HCT116 (cell line): ENCODE data around the gene GCK. TPM values are rescaled to one million over a fixed set of nuclear protein-coding genes. Genes with fewer than 3 reads are reported as not detected.

Source experiments
- ATAC-seq: fragments of 200-7000 bp; cut with Tn5 transposase; 2 replicates; pipeline ENCODE4 v1.9.1; 2020; ENCODE audit warnings: mild to moderate bottlenecking, moderate library complexity
- BruUV-seq: library from RNA; stranded (reverse); fragments of 400-500 nt; replicated peaks from 2 replicates; lab custom pipeline; 2021; lab: Mats Ljungman, UMichigan
- CTCF ChIA-PET: fragments of 300-600 bp; sonication (Branson Sonifier 250); formaldehyde crosslinking; loops from one replicate; lab custom pipeline; 2021; ENCODE audit warnings: antibody characterized with exemption; lab: Charles Lee
- POLR2A ChIA-PET: fragments of 300-600, 350-600 bp; sonication (Branson Sonifier 250); formaldehyde crosslinking; loops from one replicate; lab custom pipeline; 2021; ENCODE audit warnings: antibody characterized with exemption; lab: Charles Lee
- RAD21 ChIA-PET, 2 experiments: fragments of 300-600 bp; sonication (Branson Sonifier 250); formaldehyde crosslinking; loops; one replicate each; lab custom pipeline; 2023; ENCODE audit warnings: low total read pairs in 2 of 2; ENCODE audit not compliant: uncharacterized antibody in 2 of 2, unreplicated experiment in 2 of 2, low non-redundant PET in 1 of 2; lab: Charles Lee
- DNase-seq: peaks from one replicate; pipeline ENCODE4 v3.0.0-alpha.2; 2010; ENCODE audit warnings: low read depth, low spot score
- H2AFZ ChIP-seq: fragments of 200-600 bp; shearing (Covaris generic), sonication (generic); 2 replicates; pipeline ENCODE4 v1.6.1; 2017; ENCODE audit warnings: low read depth, mixed run types, mixed read lengths, antibody characterized with exemption, low read length; ENCODE audit not compliant: poor library complexity, severe bottlenecking
- H3K27ac ChIP-seq: 2 replicates; pipeline ENCODE4 v1.5.1; 2012; ENCODE audit warnings: low read depth, low read length
- H3K27me3 ChIP-seq: fragments of 200-600 bp; sonication (generic); 2 replicates; pipeline ENCODE4 v1.6.1; 2016; ENCODE audit warnings: mixed run types, low read length, mixed read lengths; ENCODE audit not compliant: insufficient read depth
- H3K36me3 ChIP-seq, 2 experiments: fragments of 200-500 bp in 1 of 2; fragments of 200-600 bp in 1 of 2; sonication (Bioruptor generic) in 1 of 2; sonication (generic) in 1 of 2; 2 replicates each; pipeline versions ENCODE4 v1.5.1 to v1.6.1; 2014 to 2016; ENCODE audit warnings: low read length in 2 of 2, inconsistent platforms in 1 of 2, mixed read lengths in 1 of 2, mixed run types in 1 of 2; ENCODE audit not compliant: insufficient read depth in 2 of 2, control insufficient read depth in 1 of 2
- H3K4me1 ChIP-seq, 2 experiments: fragments of 200-600 bp in 1 of 2; sonication (generic) in 1 of 2; 2 replicates each; pipeline versions ENCODE4 v1.5.1 to v1.6.1; 2012 to 2017; ENCODE audit warnings: low read length in 2 of 2, inconsistent platforms in 1 of 2, mild to moderate bottlenecking in 1 of 2, mixed read lengths in 1 of 2, mixed run types in 1 of 2, moderate library complexity in 1 of 2; ENCODE audit not compliant: insufficient read depth in 2 of 2, control insufficient read depth in 1 of 2
- H3K4me2 ChIP-seq: fragments of 200-600 bp; sonication (generic); 2 replicates; pipeline ENCODE4 v1.6.1; 2017; ENCODE audit warnings: mixed run types, low read length, mixed read lengths
- H3K4me3 ChIP-seq, 2 experiments: fragments of 200-600 bp in 1 of 2; sonication (generic) in 1 of 2; replicated peaks in 1 of 2; 2 replicates each; pipeline ENCODE4 v1.5.1; 2011 to 2016; ENCODE audit warnings: low read length in 2 of 2, control low read depth in 1 of 2, low read depth in 1 of 2, mild to moderate bottlenecking in 1 of 2, mixed read lengths in 1 of 2, mixed run types in 1 of 2
- H3K79me2 ChIP-seq: fragments of 200-600 bp; sonication (generic); 2 replicates; pipeline ENCODE4 v1.6.1; 2017; ENCODE audit warnings: mild to moderate bottlenecking, mixed run types, low read length, moderate library complexity, mixed read lengths; ENCODE audit not compliant: insufficient read depth
- H3K9ac ChIP-seq: fragments of 200-600 bp; sonication (generic); 2 replicates; pipeline ENCODE4 v1.6.1; 2016; ENCODE audit warnings: low read length, mixed read lengths
- H3K9me2 ChIP-seq: fragments of 200-600 bp; sonication (generic), shearing (Covaris generic); 2 replicates; pipeline ENCODE4 v1.6.1; 2017; ENCODE audit warnings: mixed run types, mild to moderate bottlenecking, moderate library complexity; ENCODE audit not compliant: insufficient read depth
- H3K9me3 ChIP-seq, 2 experiments: fragments of 200-500 bp in 1 of 2; fragments of 200-600 bp in 1 of 2; sonication (Bioruptor generic) in 1 of 2; sonication (generic) in 1 of 2; 2 replicates each; pipeline ENCODE4 v1.6.1; 2014 to 2017; ENCODE audit warnings: low read length in 2 of 2, mixed read lengths in 2 of 2, inconsistent platforms in 1 of 2, low read depth in 1 of 2, mild to moderate bottlenecking in 1 of 2, mixed run types in 1 of 2, moderate library complexity in 1 of 2; ENCODE audit not compliant: control insufficient read depth in 1 of 2, insufficient read depth in 1 of 2
- H4K20me1 ChIP-seq: fragments of 200-600 bp; sonication (generic), shearing (Covaris generic); 2 replicates; pipeline ENCODE4 v1.6.1; 2017; ENCODE audit warnings: mixed run types, mild to moderate bottlenecking, moderate library complexity; ENCODE audit not compliant: insufficient read depth
- CTCF ChIP-seq, 3 experiments: fragments of 200-600 bp in 1 of 3; sonication (generic) in 1 of 3; IDR thresholded peaks in 2 of 3; conservative IDR thresholded peaks in 1 of 3; 2 replicates each; pipeline ENCODE4 v1.5.1; 2012 to 2017; ENCODE audit warnings: low read depth in 2 of 3, low read length in 2 of 3, antibody characterized with exemption in 1 of 3, borderline replicate concordance in 1 of 3, control low read depth in 1 of 3, mild to moderate bottlenecking in 1 of 3, mixed read lengths in 1 of 3, mixed run types in 1 of 3, moderate library complexity in 1 of 3; ENCODE audit not compliant: insufficient read depth in 1 of 3
- SP1 ChIP-seq: IDR thresholded peaks from 2 replicates; pipeline ENCODE4 v1.6.1; 2012; ENCODE audit warnings: low read depth
- TCF7L2 ChIP-seq: IDR thresholded peaks from 2 replicates; pipeline ENCODE4 v1.7.0; 2011; ENCODE audit warnings: borderline replicate concordance, inconsistent platforms; ENCODE audit not compliant: insufficient read depth, insufficient read length; ENCODE audit errors: extremely low read depth
- YY1 ChIP-seq: IDR thresholded peaks from 2 replicates; pipeline ENCODE4 v1.6.1; 2011; ENCODE audit warnings: low read length, low read depth, moderate library complexity, mild to moderate bottlenecking; ENCODE audit not compliant: insufficient replicate concordance; ENCODE audit errors: extremely low read depth
- intact Hi-C: fragments of 100-400 bp; cut with micrococcal nuclease; formaldehyde crosslinking; loops from 2 replicates; pipeline ENCODE4 v1.10.0; 2022
- total RNA-seq: library from RNA; stranded (reverse); gene quantifications from one replicate; pipeline ENCODE4 v1.2.1, GENCODE V29; 2021; ENCODE audit not compliant: unreplicated experiment
- TF ChIP-seq, protein P1 (sequence below): IDR thresholded peaks from 2 replicates; pipeline ENCODE4 v1.6.1; 2012

The GCK gene
- total RNA-seq, 1 experiment from 2014 or later = 0.34 TPM

DNA sequence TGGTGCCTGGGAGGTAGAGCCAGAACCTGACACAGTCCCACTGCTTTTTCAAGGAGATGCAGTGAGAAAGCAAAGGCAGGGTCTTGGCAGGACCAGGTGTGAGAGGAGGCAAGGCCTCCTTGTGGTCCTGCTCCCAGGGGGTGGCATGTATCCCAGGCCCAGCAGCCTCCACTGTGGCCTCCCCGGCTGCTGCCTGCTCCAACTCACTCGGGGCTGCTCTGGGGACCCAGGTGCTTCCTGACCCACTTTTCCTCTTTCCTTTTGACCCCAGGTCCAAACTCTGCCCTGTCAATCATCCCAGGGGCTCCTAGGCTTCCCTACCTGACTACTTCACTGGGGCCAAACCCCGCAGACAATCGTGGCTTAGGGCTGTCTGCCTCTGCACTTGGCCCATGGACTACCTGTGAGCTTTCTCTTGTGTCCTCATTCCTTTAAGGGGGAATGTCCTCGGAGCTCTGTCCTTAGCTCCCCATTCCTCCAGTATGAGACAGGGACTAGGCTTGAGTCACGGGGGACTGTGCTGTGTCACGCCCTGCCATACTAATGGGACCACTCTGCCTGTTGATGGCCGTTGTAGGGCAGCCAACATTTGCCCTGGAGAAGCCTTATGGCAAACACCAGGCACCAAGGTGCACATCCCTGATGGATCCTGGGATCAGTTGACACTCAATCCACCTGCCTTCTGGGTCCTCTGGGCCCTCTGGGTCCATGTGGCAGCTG, 86.2 kb downstream of the GCK start:
- CTCF ChIA-PET = no interaction called here
- Histone ChIP-seq H3K9me3 (no peaks in the 10 kb centered on the region), H3K9me2 (no peaks in the 10 kb centered on the region), H3K9ac (no peak overlapping the region), H3K4me2 (no peak overlapping the region), H3K4me3 (no peak overlapping the region), H3K27ac (no peak overlapping the region), H4K20me1 (no peaks in the 10 kb centered on the region), H3K4me1 (peaks cover 0 to 6% of the 10 kb centered on the region in 2 experiments; a peak in 2 of 4 replicates), H3K27me3 (no peaks in the 10 kb centered on the region), H2AFZ (no peak overlapping the region), H3K36me3 (no peaks in the 10 kb centered on the region), H3K79me2 (no peaks in the 10 kb centered on the region)
- DNase-seq (no peak), ATAC-seq (no peak)
- POLR2A ChIA-PET = no interaction called here
- intact Hi-C loops = no loop called here
- RAD21 ChIA-PET = interaction anchor here in 1 of 2 experiments (0.6 kb wide), 1 partner anchor 14 kb away, joined by 3 read pairs; no protein-coding TSS in a partner anchor
- BruUV-seq = no TSS peak
- no peak for TF ChIP-seq SP1
- no peak for TF ChIP-seq YY1
- TF ChIP-seq, protein P1, sequence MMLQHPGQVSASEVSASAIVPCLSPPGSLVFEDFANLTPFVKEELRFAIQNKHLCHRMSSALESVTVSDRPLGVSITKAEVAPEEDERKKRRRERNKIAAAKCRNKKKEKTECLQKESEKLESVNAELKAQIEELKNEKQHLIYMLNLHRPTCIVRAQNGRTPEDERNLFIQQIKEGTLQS = no peak
- TF ChIP-seq CTCF (IDR thresholded peaks at IDR 0.05 in 2 of 3, conservative IDR thresholded peaks at IDR 0.05 in 1 of 3; ENCODE audit: borderline replicate concordance in 1 of 3, insufficient read depth in 1 of 3, low read depth in 2 of 3, low read length in 2 of 3) = no peak
- TF ChIP-seq TCF7L2 = no peak
